ENCODE measurements around the gene LAD1. TPM values are rescaled to one million over a fixed set of nuclear protein-coding genes. Genes with fewer than 3 reads are reported as not detected.

The LAD1 gene
- total RNA-seq, 1 donor from 2014 or later: not detected

- H3K27ac Mint-ChIP-seq: no peak overlapping the region
- no peak for DNase-seq (ENCODE audit: low spot score)
- H3K9me3 Mint-ChIP-seq: no peaks in the 10 kb centered on the region
- H3K27me3 Mint-ChIP-seq (ENCODE audit: low read depth): peaks cover 5% of the 10 kb centered on the region
- H3K4me1 Mint-ChIP-seq (ENCODE audit: low read depth): no peaks in the 10 kb centered on the region
- intact Hi-C loops (cut with micrococcal nuclease): no loop called here
- no peak overlapping the region for H3K4me3 Mint-ChIP-seq (ENCODE audit: low read depth)
- no peaks in the 10 kb centered on the region for H3K36me3 Mint-ChIP-seq (ENCODE audit: low read depth)
Measured at GRCh38 chr1:201364808-201365105, 34.4 kb downstream of the LAD1 start.

GRCh38 chr1:201363467-201363866, 35.7 kb downstream of the LAD1 start:
- no peaks in the 10 kb centered on the region for H3K4me1 Mint-ChIP-seq (ENCODE audit: low read depth)
- H3K27me3 Mint-ChIP-seq (ENCODE audit: low read depth): peaks cover 5% of the 10 kb centered on the region
- no peak overlapping the region for H3K27ac Mint-ChIP-seq
- no peaks in the 10 kb centered on the region for H3K36me3 Mint-ChIP-seq (ENCODE audit: low read depth)
- no peak for DNase-seq (ENCODE audit: low spot score)
- intact Hi-C loops (cut with micrococcal nuclease): no loop called here
- H3K4me3 Mint-ChIP-seq (ENCODE audit: low read depth): no peak overlapping the region
- H3K9me3 Mint-ChIP-seq: no peaks in the 10 kb centered on the region

- intact Hi-C loops (cut with micrococcal nuclease): no loop called here
- H3K36me3 Mint-ChIP-seq (ENCODE audit: low read depth): no peaks in the 10 kb centered on the region
Measured at GRCh38 chr1:201362906-201363305, 36.2 kb downstream of the LAD1 start.

GRCh38 chr1:201361652-201362504, 37.2 kb downstream of the LAD1 start:
- H3K4me1 Mint-ChIP-seq (ENCODE audit: low read depth): no peaks in the 10 kb centered on the region
- peaks cover 5% of the 10 kb centered on the region for H3K27me3 Mint-ChIP-seq (ENCODE audit: low read depth)
- no peak overlapping the region for H3K27ac Mint-ChIP-seq
- H3K9me3 Mint-ChIP-seq: no peaks in the 10 kb centered on the region
- DNase-seq (ENCODE audit: low spot score): no peak
- intact Hi-C loops (cut with micrococcal nuclease): no loop called here
- no peak overlapping the region for H3K4me3 Mint-ChIP-seq (ENCODE audit: low read depth)
- no peaks in the 10 kb centered on the region for H3K36me3 Mint-ChIP-seq (ENCODE audit: low read depth)

More at GRCh38 chr1:201362906-201363305, 36.2 kb downstream of the LAD1 start:
- H3K27me3 Mint-ChIP-seq (ENCODE audit: low read depth): peaks cover 5% of the 10 kb centered on the region
- DNase-seq (ENCODE audit: low spot score): no peak
- no peak overlapping the region for H3K4me3 Mint-ChIP-seq (ENCODE audit: low read depth)
- no peaks in the 10 kb centered on the region for H3K4me1 Mint-ChIP-seq (ENCODE audit: low read depth)
- no peak overlapping the region for H3K27ac Mint-ChIP-seq
- no peaks in the 10 kb centered on the region for H3K9me3 Mint-ChIP-seq

GRCh38 chr1:201360901-201361651, 38.0 kb downstream of the LAD1 start:
- Mint-ChIP-seq H3K27ac (no peak overlapping the region), H3K27me3 (ENCODE audit: low read depth) (peaks cover 5% of the 10 kb centered on the region), H3K36me3 (ENCODE audit: low read depth) (no peaks in the 10 kb centered on the region), H3K4me3 (ENCODE audit: low read depth) (no peak overlapping the region), H3K9me3 (no peaks in the 10 kb centered on the region), H3K4me1 (ENCODE audit: low read depth) (no peaks in the 10 kb centered on the region)
- intact Hi-C loops (cut with micrococcal nuclease): no loop called here
- DNase-seq (ENCODE audit: low spot score): no peak

GRCh38 chr1:201360486-201360885, 38.6 kb downstream of the LAD1 start:
- DNase-seq (ENCODE audit: low spot score): no peak
- Mint-ChIP-seq H3K4me1 (ENCODE audit: low read depth) (no peaks in the 10 kb centered on the region), H3K27ac (no peak overlapping the region), H3K36me3 (ENCODE audit: low read depth) (no peaks in the 10 kb centered on the region), H3K9me3 (no peaks in the 10 kb centered on the region), H3K27me3 (ENCODE audit: low read depth) (peaks cover 5% of the 10 kb centered on the region), H3K4me3 (ENCODE audit: low read depth) (no peak overlapping the region)
- intact Hi-C loops (cut with micrococcal nuclease): no loop called here

GRCh38 chr1:201359873-201360210, 39.3 kb downstream of the LAD1 start:
- no peak for DNase-seq (ENCODE audit: low spot score)
- Mint-ChIP-seq H3K27me3 (ENCODE audit: low read depth) (peaks cover 5% of the 10 kb centered on the region), H3K36me3 (ENCODE audit: low read depth) (no peaks in the 10 kb centered on the region), H3K9me3 (no peaks in the 10 kb centered on the region), H3K4me1 (ENCODE audit: low read depth) (no peaks in the 10 kb centered on the region), H3K4me3 (ENCODE audit: low read depth) (no peak overlapping the region), H3K27ac (no peak overlapping the region)
- intact Hi-C loops (cut with micrococcal nuclease): no loop called here

GRCh38 chr1:201359031-201359872, 39.9 kb downstream of the LAD1 start:
- intact Hi-C loops (cut with micrococcal nuclease): no loop called here
- H3K9me3 Mint-ChIP-seq: no peaks in the 10 kb centered on the region
- H3K36me3 Mint-ChIP-seq (ENCODE audit: low read depth): no peaks in the 10 kb centered on the region
- peaks cover 5% of the 10 kb centered on the region for H3K27me3 Mint-ChIP-seq (ENCODE audit: low read depth)
- no peaks in the 10 kb centered on the region for H3K4me1 Mint-ChIP-seq (ENCODE audit: low read depth)
- no peak for DNase-seq (ENCODE audit: low spot score)
- H3K4me3 Mint-ChIP-seq (ENCODE audit: low read depth): no peak overlapping the region
- H3K27ac Mint-ChIP-seq: no peak overlapping the region

- Mint-ChIP-seq H3K27me3 (ENCODE audit: low read depth) (peaks cover 5% of the 10 kb centered on the region), H3K36me3 (ENCODE audit: low read depth) (no peaks in the 10 kb centered on the region), H3K4me1 (ENCODE audit: low read depth) (no peaks in the 10 kb centered on the region), H3K27ac (no peak overlapping the region), H3K4me3 (ENCODE audit: low read depth) (no peak overlapping the region), H3K9me3 (no peaks in the 10 kb centered on the region)
- intact Hi-C loops (cut with micrococcal nuclease): no loop called here
- no peak for DNase-seq (ENCODE audit: low spot score)
Measured at GRCh38 chr1:201358596-201358995, 40.5 kb downstream of the LAD1 start.

- DNase-seq (ENCODE audit: low spot score): no peak
- no peak overlapping the region for H3K27ac Mint-ChIP-seq
- no peaks in the 10 kb centered on the region for H3K4me1 Mint-ChIP-seq (ENCODE audit: low read depth)
- H3K4me3 Mint-ChIP-seq (ENCODE audit: low read depth): no peak overlapping the region
- H3K9me3 Mint-ChIP-seq: no peaks in the 10 kb centered on the region
- intact Hi-C loops (cut with micrococcal nuclease): no loop called here
- H3K36me3 Mint-ChIP-seq (ENCODE audit: low read depth): no peaks in the 10 kb centered on the region
- peaks cover 2% of the 10 kb centered on the region for H3K27me3 Mint-ChIP-seq (ENCODE audit: low read depth)
Measured at GRCh38 chr1:201357636-201358348, 41.3 kb downstream of the LAD1 start.

- no peak for DNase-seq (ENCODE audit: low spot score)
- H3K27me3 Mint-ChIP-seq (ENCODE audit: low read depth): peaks cover 2% of the 10 kb centered on the region
- H3K4me1 Mint-ChIP-seq (ENCODE audit: low read depth): no peaks in the 10 kb centered on the region
- no peaks in the 10 kb centered on the region for H3K9me3 Mint-ChIP-seq
- no peak overlapping the region for H3K4me3 Mint-ChIP-seq (ENCODE audit: low read depth)
- H3K27ac Mint-ChIP-seq: no peak overlapping the region
- H3K36me3 Mint-ChIP-seq (ENCODE audit: low read depth): no peaks in the 10 kb centered on the region
- intact Hi-C loops (cut with micrococcal nuclease): no loop called here
Measured at GRCh38 chr1:201357211-201357610, 41.9 kb downstream of the LAD1 start.

GRCh38 chr1:201356701-201357100, 42.4 kb downstream of the LAD1 start:
- intact Hi-C loops (cut with micrococcal nuclease): no loop called here
- H3K9me3 Mint-ChIP-seq: no peaks in the 10 kb centered on the region

More at GRCh38 chr1:201356701-201357100, 42.4 kb downstream of the LAD1 start:
- Mint-ChIP-seq H3K4me1 (ENCODE audit: low read depth) (no peaks in the 10 kb centered on the region), H3K27me3 (ENCODE audit: low read depth) (peaks cover under 1% of the 10 kb centered on the region), H3K27ac (no peak overlapping the region), H3K4me3 (ENCODE audit: low read depth) (no peak overlapping the region), H3K36me3 (ENCODE audit: low read depth) (no peaks in the 10 kb centered on the region)
- DNase-seq (ENCODE audit: low spot score): no peak

Data from activated T-helper 2 cell treated with anti-CD3 and anti-CD28 coated beads, Interferon-gamma antibody, Interleukin-2, Interleukin-4, amounts not matched to agents 10 μg/mL and 5 μg/mL and 100 μg/mL, durations not matched to agents 14 hours and 24 hours and 36 hours (primary cell).